Neural cell (in vitro differentiated cells): ENCODE results near the gene HCN1. TPM values are rescaled to one million over a fixed set of nuclear protein-coding genes. Genes with fewer than 3 reads are reported as not detected.

Source experiments
- H2AFZ ChIP-seq: fragments of 200-600, 300-800 bp; sonication (generic), shearing (Covaris generic); 2 replicates; pipeline ENCODE4 v1.6.0; 2014; ENCODE audit warnings: low read depth, mild to moderate bottlenecking, antibody characterized with exemption, low read length, moderate library complexity
- H3F3A ChIP-seq: fragments of 200-600 bp; shearing (Covaris generic); 2 replicates; pipeline ENCODE4 v1.6.1; 2016; ENCODE audit warnings: mild to moderate bottlenecking, moderate library complexity, mixed read lengths, antibody characterized with exemption, low read length; ENCODE audit not compliant: insufficient read depth, poor library complexity, severe bottlenecking
- H3K27ac ChIP-seq: fragments of 200-600, 300-800 bp; sonication (generic), shearing (Covaris generic); 2 replicates; pipeline ENCODE4 v1.5.1; 2014; ENCODE audit warnings: mild to moderate bottlenecking, low read length, moderate library complexity
- H3K27me3 ChIP-seq: fragments of 300-800, 200-600 bp; sonication (generic), shearing (Covaris generic); 2 replicates; pipeline ENCODE4 v1.6.0; 2014; ENCODE audit warnings: mild to moderate bottlenecking, low read depth, low read length, moderate library complexity; ENCODE audit not compliant: insufficient read depth
- H3K36me3 ChIP-seq: fragments of 300-800, 200-600 bp; sonication (generic), shearing (Covaris generic); 2 replicates; pipeline ENCODE4 v1.5.1; 2014; ENCODE audit warnings: mild to moderate bottlenecking, antibody characterized with exemption, low read length, moderate library complexity; ENCODE audit not compliant: insufficient read depth
- H3K4me2 ChIP-seq: fragments of 300-800, 200-600 bp; sonication (generic), shearing (Covaris generic); 2 replicates; pipeline ENCODE4 v1.6.0; 2014; ENCODE audit warnings: mild to moderate bottlenecking, low read length
- H3K4me3 ChIP-seq: fragments of 300-800, 200-600 bp; sonication (generic), shearing (Covaris generic); 2 replicates; pipeline ENCODE4 v1.5.1; 2014; ENCODE audit warnings: mild to moderate bottlenecking, low read length, moderate library complexity
- H3K79me2 ChIP-seq: fragments of 200-600 bp; shearing (Covaris generic); replicated peaks from 2 replicates; pipeline ENCODE4 v1.6.0; 2014; ENCODE audit warnings: mild to moderate bottlenecking, low read length, moderate library complexity; ENCODE audit not compliant: insufficient read depth
- H3K9ac ChIP-seq: fragments of 300-800, 200-600 bp; sonication (generic), shearing (Covaris generic); 2 replicates; pipeline ENCODE4 v1.6.1; 2016; ENCODE audit warnings: mild to moderate bottlenecking, low read length, mixed read lengths
- H3K9me2 ChIP-seq: fragments of 200-600 bp; shearing (Covaris generic); 2 replicates; pipeline ENCODE4 v1.6.1; 2016; ENCODE audit warnings: mild to moderate bottlenecking, low read length, mixed read lengths; ENCODE audit not compliant: insufficient read depth
- H3K9me3 ChIP-seq: fragments of 200-600, 300-800 bp; sonication (generic), shearing (Covaris generic); 2 replicates; pipeline ENCODE4 v1.6.1; 2016; ENCODE audit warnings: mild to moderate bottlenecking, mixed run types, low read length, moderate library complexity, mixed read lengths
- H4K20me1 ChIP-seq: fragments of 200-600 bp; shearing (Covaris generic); 2 replicates; pipeline ENCODE4 v1.6.1; 2016; ENCODE audit warnings: mild to moderate bottlenecking, mixed run types; ENCODE audit not compliant: insufficient read depth
- CTCF ChIP-seq: fragments of 450-650 bp; IDR thresholded peaks from 2 replicates; pipeline ENCODE4 v1.5.1; 2014; ENCODE audit warnings: antibody characterized with exemption, mild to moderate bottlenecking, moderate library complexity; ENCODE audit not compliant: poor library complexity, severe bottlenecking
- EP300 ChIP-seq: fragments of 450-650 bp; conservative IDR thresholded peaks from 2 replicates; pipeline ENCODE4 v1.6.1; 2014; ENCODE audit warnings: antibody characterized with exemption, mild to moderate bottlenecking, moderate library complexity; ENCODE audit not compliant: poor library complexity, severe bottlenecking
- EZH2 ChIP-seq: fragments of 200-600, 300-800 bp; shearing (Covaris generic), sonication (generic); IDR thresholded peaks from 2 replicates; pipeline ENCODE4 v1.6.1; 2014; ENCODE audit warnings: antibody characterized with exemption, low read length, borderline replicate concordance, mild to moderate bottlenecking; ENCODE audit not compliant: insufficient read depth, poor library complexity, severe bottlenecking
- MXI1 ChIP-seq: fragments of 450-650 bp; conservative IDR thresholded peaks from 2 replicates; pipeline ENCODE4 v1.6.1; 2014; ENCODE audit warnings: antibody characterized with exemption, mild to moderate bottlenecking; ENCODE audit not compliant: poor library complexity, severe bottlenecking
- POLR2AphosphoS5 ChIP-seq: IDR thresholded peaks from 2 replicates; pipeline ENCODE4 v1.6.1; 2012
- RAD21 ChIP-seq: fragments of 450-650 bp; conservative IDR thresholded peaks from 2 replicates; pipeline ENCODE4 v1.6.1; 2014; ENCODE audit warnings: antibody characterized with exemption, mild to moderate bottlenecking, moderate library complexity
- REST ChIP-seq: IDR thresholded peaks from 2 replicates; pipeline ENCODE4 v1.6.1; 2012; ENCODE audit warnings: borderline replicate concordance
- SMC3 ChIP-seq: fragments of 450-650 bp; conservative IDR thresholded peaks from 2 replicates; pipeline ENCODE4 v1.6.1; 2014; ENCODE audit warnings: antibody characterized with exemption, mild to moderate bottlenecking, moderate library complexity; ENCODE audit not compliant: poor library complexity
- TAF1 ChIP-seq: IDR thresholded peaks from 2 replicates; pipeline ENCODE4 v1.6.1; 2012; ENCODE audit warnings: low read depth
- polyA plus RNA-seq: library from polyadenylated mRNA; depleted of rRNA; stranded (reverse); fragments of >200 nt; gene quantifications from 2 replicates; pipeline ENCODE4 v1.2.3, GENCODE V29; 2014

The HCN1 gene
- polyA plus RNA-seq, 1 donor from 2014 or later: 1.4 TPM

- Histone ChIP-seq H3K9ac (no peak overlapping the region), H3K9me2 (no peaks in the 10 kb centered on the region), H3K4me2 (no peak overlapping the region), H2AFZ (no peak overlapping the region), H3K27ac (no peak overlapping the region), H3K4me3 (no peak overlapping the region), H4K20me1 (no peaks in the 10 kb centered on the region), H3K9me3 (no peaks in the 10 kb centered on the region), H3K27me3 (no peaks in the 10 kb centered on the region), H3F3A (no peaks in the 10 kb centered on the region), H3K36me3 (no peaks in the 10 kb centered on the region), H3K79me2 (no peaks in the 10 kb centered on the region)
- TF ChIP-seq POLR2AphosphoS5 (no peak), REST (no peak), SMC3 (no peak), RAD21 (no peak), CTCF (no peak), TAF1 (no peak), EZH2 (no peak), MXI1 (no peak), EP300 (no peak)
Observed at GRCh38 chr5:45260292-45260691, 435.9 kb downstream of the HCN1 start.

- H4K20me1 ChIP-seq: no peaks in the 10 kb centered on the region
- H3K27ac ChIP-seq: no peak overlapping the region
Observed at GRCh38 chr5:45252978-45253377, 443.2 kb downstream of the HCN1 start.

More at GRCh38 chr5:45252978-45253377, 443.2 kb downstream of the HCN1 start:
- TF ChIP-seq MXI1 (no peak), EZH2 (no peak), TAF1 (no peak), SMC3 (no peak), REST (no peak), EP300 (no peak), CTCF (no peak), POLR2AphosphoS5 (no peak), RAD21 (no peak)
- Histone ChIP-seq H3K36me3 (no peaks in the 10 kb centered on the region), H3K79me2 (no peaks in the 10 kb centered on the region), H3K9me3 (no peaks in the 10 kb centered on the region), H2AFZ (no peak overlapping the region), H3K4me3 (no peak overlapping the region), H3K9me2 (no peaks in the 10 kb centered on the region), H3K4me2 (no peak overlapping the region), H3K9ac (no peak overlapping the region), H3K27me3 (no peaks in the 10 kb centered on the region), H3F3A (no peaks in the 10 kb centered on the region)
